NCI-H1105 (cell line): ENCODE results near the gene MYRF.

ENCODE experiments used
- DNase-seq: peaks from one replicate; lab custom pipeline; 2025; lab: John Stamatoyannopoulos, UW

Gene MYRF

DNA sequence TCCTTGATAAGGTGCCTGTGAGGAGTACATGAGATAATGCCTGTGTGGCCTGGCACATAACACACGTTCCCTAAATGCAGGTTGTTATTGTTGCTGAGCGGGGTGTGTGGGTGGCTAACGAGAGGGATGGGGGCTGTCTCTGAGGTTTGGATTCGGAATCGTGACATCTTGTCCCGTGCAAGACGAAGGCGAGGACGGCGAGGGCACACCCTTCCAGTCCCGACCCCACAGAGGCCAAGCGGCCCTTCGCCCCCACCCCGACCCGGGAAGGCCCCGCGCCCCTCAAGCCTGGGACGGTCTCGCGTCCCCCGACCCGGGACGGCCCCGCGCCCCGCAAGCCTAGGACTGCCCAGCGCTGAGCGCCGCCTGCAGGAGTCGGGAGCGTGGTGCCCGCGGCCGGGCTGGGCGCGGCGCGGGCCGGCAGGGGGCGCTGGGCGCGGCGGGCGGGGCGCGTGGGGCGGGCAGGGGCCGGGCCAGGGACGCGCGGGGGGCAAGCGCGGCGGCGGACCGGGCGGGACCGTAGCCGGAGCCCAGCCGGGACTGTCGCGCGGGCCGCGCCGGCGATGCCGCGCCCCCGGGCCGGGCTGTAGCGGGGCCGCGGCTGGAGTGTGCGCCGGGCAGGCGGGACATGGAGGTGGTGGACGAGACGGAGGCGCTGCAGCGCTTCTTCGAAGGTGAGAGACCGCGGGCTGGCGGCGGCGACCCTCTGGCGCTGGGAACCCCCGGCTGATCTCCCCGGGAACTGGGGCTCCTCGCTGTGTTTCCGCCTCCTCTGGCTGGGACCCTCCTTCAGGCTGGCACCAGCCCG is at the start of gene MYRF:
TSS of gene MYRF (plus strand) at position 520 of the 808 bp plus-strand sequence. CDS start at position 629, 109 bp downstream.
- peak; percentile 16 for DNase-seq

- DNase-seq = no peak
These were observed 49.6 kb upstream of the MYRF start for GRCh38 chr11:61702701-61703312.

GRCh38 chr11:61704838-61705237 is 47.6 kb upstream of the MYRF start:
- DNase-seq = no peak

DNA sequence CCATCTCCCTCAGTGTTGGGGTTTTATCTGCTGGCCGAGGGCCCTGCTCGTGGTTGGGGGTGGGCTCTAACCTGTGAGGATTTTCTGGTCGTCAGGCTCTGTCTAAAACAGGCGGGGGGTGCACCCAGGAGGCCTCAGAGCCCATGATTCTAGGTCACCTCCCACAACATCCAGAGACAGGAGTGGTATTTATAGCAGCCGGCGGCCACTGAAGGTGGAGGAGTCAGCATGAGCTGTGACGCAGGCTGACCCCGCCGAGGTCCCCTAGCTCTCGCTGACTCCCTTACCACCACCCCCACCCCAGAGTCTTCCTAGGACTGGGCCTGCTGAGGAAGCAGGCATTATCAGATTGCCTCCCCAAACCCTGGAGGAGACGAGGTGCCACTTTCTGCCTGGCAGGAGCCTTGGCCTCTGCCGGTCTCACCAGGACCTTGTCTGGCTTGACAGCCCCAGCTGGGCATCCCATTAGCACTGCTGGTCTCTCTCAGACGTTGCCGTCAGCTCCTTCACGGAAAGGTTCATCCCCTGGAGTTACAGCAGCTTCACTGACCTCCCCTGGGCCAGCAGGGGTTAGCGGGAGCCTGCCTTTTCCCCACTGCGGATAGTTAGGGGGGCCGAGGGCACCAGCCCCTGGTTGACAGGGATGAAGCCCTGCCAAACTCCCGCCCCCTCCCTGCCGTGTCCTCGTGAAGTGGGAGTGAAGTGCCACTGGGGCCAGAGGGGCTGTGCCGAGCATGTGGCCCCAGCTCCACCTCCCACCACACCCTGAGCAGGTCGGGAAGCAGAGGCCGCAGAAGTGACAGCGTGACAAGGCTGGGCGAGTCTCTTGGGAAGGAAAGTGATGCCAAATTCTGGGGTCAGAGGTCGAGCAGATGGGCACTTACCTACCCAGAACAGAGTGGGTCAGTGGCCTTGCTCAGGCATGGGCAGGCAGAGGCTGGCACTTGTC is 45.7 kb upstream of the MYRF start:
- no peak for DNase-seq

GRCh38 chr11:61707574-61707973 is 44.9 kb upstream of the MYRF start:
- no peak for DNase-seq

DNA sequence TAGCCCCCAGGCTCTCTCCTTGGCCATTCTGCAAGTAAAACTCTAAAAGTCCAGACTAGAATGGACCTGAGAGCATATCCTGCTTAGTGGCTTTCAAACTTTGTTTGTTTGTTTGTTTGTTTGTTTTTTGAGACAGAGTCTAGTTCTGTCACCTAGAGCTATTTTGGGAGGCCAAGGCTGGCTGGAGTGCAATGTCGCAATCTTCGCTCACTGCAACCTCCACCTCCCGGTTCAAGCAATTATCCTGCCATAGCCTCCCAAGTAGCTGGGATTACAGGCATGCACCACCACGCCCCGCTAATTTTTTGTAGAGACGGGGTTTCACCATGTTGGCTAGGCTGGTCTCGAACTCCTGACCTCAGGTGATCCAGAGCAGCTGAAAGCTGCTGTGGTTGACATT is 43.3 kb upstream of the MYRF start:
- no peak for DNase-seq

DNA sequence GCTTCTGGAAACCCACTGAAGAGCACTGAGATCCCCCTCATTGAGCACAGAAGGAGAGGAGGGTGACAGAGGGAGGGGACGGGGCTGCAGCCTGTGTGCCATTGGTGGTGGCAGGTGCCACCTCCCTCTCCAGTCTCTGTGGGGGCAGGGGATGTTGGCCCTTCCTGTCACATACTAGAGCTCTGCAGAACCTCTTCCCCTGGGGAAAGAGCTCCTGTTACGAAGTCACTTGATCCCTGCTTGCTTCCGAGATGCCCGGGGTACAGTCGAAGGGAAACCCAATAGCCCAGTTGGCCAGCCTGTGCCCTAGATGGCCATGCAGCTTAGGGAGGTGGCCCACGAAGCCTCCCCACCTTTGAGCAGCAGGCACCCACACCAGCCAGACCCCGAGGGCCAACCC is 42.9 kb upstream of the MYRF start:
- no peak for DNase-seq

DNA sequence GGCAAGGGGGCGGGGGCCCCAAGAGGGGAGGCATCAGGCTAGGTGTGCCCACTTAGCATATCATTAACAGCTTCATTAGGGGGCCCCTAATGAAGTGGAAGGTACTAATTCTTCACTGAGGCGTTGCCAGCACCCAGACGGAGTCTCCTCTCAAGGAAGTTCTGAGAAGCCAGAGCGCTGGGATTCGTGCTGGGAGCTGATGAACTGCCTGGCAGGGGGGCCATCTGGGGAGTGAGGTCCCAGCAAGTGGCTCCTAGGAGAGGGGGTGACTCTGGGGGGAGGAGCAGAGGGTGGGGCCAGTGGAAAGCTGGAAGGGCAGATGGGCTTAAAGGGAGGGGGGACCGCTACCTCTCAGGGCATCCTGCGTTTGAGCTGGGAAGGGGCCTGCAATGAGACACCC is 42.4 kb upstream of the MYRF start:
- DNase-seq = no peak

DNA sequence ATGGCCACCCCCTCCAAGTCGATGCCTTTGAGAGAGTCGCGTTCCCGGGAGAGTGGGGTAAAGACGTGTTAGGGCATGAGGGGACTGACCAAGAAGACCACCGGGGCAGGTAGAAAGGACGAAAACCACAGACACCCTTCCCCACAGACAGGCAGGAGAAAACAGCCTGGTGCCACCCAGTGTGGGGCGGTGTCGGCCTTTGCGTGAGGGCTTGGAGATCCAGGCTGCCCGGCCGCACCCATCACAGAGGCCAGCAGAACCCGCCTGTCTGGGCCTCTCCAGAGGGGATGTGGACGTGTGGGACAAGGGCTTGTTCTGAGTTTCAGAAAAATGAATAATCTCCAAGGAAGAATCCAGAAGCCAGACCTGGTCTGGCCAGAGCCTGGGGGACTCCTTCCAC is 41.4 kb upstream of the MYRF start:
- no peak for DNase-seq

GRCh38 chr11:61711498-61711897 is 40.9 kb upstream of the MYRF start:
- no peak for DNase-seq

DNA sequence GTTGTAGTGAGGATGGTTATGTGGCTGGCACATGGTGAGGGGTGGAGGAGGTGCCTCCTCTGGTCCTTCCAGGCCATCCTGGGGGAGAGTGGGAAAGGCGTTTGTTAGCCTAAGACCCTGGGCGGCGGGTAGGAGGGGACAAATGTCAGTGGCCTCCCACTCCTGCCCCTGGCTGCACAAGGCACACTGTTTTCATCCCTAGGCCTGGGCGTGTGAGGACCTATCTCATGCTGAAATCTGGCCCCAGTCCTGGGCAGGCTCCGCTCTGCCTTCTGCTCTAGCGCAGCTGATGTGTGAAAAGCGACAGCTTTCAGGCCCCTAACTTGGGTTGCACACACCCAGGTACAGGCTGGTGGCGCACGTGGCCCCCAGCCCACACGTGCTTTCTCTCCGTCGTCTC is 40.1 kb upstream of the MYRF start:
- no peak for DNase-seq

- no peak for DNase-seq
These were observed 39.6 kb upstream of the MYRF start for GRCh38 chr11:61712846-61713245.

DNA sequence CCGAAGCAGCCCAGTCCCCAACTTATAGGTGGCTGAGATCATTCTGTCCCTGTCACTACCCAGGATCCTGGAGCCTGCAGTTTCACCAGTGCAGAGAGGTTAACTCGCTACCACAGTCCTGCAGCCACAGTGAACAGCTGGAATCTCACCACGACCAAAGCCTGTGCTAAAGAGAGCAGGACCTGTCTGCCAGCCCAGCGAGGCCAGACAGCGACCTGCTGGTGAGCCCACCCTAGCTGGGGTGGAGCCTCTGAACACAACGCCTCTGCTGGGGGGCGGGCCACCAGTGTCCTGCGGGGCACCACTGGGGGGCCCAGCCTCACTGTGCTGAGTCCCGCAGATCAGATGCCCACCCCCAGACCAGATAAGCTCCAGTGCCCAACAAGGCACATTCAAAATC is 39.0 kb upstream of the MYRF start:
- DNase-seq = no peak

DNA sequence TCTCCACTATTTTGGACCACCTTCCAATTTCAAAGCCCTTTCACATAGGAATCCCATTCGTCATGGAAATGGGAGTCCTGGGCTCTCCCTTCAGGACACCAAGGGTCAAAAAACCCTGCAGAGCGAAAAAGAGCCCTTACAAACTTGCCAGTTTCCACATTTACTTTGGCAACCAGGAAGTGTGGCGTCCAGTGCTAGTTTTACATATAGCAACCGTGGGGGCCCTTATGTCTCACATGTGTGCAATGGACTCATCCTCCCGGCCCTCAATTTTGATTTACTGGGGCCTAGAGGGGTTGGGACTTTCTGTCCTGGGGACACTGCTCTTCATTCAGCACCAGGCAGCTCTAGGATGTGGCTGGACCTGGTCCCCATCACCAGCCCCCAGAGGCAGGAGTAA is 38.5 kb upstream of the MYRF start:
- DNase-seq = no peak

DNA sequence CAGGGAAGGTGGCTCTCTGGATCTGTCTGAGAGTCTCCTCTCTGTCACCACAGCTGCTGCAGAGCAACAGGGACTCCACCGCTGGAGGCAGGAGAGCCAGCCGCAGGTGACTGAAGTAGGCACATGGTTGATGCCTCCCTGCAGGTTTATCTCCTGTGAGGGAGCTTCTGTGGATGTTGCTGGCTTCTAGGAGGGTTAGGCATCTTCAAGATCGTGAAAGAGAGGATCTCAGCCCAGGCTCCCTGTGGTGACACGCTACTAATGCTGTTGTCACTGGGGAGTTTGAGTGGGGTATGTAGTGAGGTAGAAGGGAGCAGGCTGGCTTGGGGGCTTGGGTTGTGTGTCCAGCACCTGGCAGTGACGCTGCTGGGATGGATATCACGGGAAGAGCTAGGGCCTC is 38.1 kb upstream of the MYRF start:
- no peak for DNase-seq

DNA sequence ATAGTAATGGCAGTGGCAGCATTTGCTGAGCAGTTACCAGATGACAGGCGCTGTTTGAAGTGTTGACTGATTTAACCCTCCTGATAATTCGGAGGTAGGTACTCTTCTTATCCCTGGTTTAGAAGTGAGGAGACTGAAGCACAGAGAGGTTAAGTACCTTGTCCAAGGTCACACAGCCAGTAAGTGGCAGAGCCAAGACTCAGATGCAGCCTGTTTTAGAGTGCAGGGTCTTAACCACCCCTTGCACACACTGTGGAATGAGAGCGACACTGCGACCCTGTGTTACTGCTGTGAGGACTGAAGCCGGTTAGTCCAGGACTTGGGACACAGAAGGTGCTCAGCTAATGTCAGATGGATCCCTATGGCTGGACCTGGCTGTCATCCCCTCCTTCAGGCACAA is 37.5 kb upstream of the MYRF start:
- no peak for DNase-seq

DNA sequence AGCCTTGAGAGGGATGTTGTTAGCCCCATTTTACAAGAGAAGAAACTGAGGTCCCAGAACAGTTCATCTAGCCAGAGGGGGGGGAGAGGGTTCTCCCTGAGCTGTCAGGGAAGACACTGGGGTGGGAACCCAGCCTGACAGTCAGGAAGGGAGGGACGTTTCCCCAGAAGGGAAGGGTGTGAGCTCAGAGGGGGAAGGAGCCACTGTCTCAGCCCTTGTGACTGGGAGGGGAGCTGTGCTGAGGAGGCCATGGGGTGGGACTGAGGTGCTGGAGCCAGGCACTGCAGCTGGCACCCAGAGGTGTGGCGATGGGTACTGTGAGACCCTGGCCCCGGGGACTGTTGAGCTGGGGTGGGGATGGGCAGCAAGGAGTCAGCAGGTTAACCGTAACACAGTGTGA is 36.6 kb upstream of the MYRF start:
- no peak for DNase-seq

GRCh38 chr11:61716478-61717285 is 35.8 kb upstream of the MYRF start:
- no peak for DNase-seq

DNA sequence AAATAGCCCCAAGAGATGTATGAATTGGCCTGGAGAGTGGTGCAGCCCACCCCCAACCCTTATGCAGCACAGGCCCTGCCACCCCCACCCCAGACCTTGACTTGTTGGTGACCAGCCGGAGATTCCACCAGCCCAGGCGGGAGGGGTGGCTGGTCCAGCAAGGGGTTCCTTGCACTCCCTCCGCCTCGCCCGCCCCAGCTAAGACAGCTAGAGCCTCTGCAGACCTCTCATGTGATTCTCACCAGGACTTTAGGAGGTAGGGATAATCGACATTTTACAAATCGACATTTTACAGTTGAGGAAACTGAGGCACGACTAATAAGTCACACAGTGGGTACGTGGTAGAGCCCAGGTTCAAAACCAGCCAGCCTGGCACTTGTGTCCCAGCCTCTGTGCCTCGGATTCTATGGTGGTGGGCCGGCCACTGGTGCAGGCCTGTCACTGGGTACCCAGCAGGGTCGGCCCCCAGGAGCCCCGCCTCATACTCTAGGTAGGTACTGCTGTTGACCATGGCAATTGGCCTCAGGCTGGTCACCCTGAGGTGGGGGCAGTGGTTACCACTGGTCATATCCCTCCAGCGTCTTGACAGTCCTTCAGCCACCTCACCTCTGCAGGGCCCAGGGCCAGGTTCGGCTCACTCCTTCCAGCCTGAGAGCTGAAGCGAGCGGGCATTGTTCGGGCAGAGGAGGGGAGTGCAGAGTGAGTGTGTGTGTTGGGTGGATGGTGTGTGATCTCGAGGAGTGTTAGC is 35.0 kb upstream of the MYRF start:
- no peak for DNase-seq

GRCh38 chr11:61718046-61718531 is 34.3 kb upstream of the MYRF start:
- DNase-seq = no peak
